ENCODE results near the gene CTBP2. TPM values are rescaled to one million over a fixed set of nuclear protein-coding genes. Genes with fewer than 3 reads are reported as not detected.
A peak's percentile ranks its signal among the peaks of the same experiment; 100 is the strongest.

CTBP2 gene
- total RNA-seq, 1 experiment from 2014 or later, result 191 TPM

GRCh38 chr10:124997306-124997705 is 163.1 kb downstream of the CTBP2 start (continued):
- no peak for TF ChIP-seq ARID4B (CRISPR knock-in tag; IDR thresholded peaks at IDR 0.05; ENCODE audit: borderline replicate concordance)
- TF ChIP-seq ATF6 (CRISPR knock-in tag; IDR thresholded peaks at IDR 0.05), result no peak
- TF ChIP-seq ZBTB43 (CRISPR knock-in tag; IDR thresholded peaks at IDR 0.05), result no peak
- TF ChIP-seq ZNF425 (CRISPR knock-in tag; conservative IDR thresholded peaks at IDR 0.05), result no peak
- no peak for TF ChIP-seq GRHL2 (CRISPR knock-in tag; IDR thresholded peaks at IDR 0.05; ENCODE audit: insufficient replicate concordance, severe bottlenecking)
- TF ChIP-seq GTF2I (CRISPR knock-in tag; conservative IDR thresholded peaks at IDR 0.05), result no peak

GRCh38 chr10:124996854-124997215 is 163.5 kb downstream of the CTBP2 start:
- ChIA-PET POLR2A (no interaction called here), CTCF (no interaction called here)
- Mint-ChIP-seq H3K4me1 (no peaks in the 10 kb centered on the region), H3K4me3 (no peak overlapping the region), H3K36me3 (peaks cover 67% of the 10 kb centered on the region), H3K9me3 (no peaks in the 10 kb centered on the region), H3K27ac (no peak overlapping the region), H3K27me3 (ENCODE audit: low read depth) (no peaks in the 10 kb centered on the region)
- no peak for TF ChIP-seq FOXP1 (CRISPR knock-in tag; IDR thresholded peaks at IDR 0.05; ENCODE audit: borderline replicate concordance)
- no peak for TF ChIP-seq ZBTB43 (CRISPR knock-in tag; IDR thresholded peaks at IDR 0.05)
- no peak for TF ChIP-seq CREB1 (CRISPR knock-in tag; IDR thresholded peaks at IDR 0.05)
- no peak for TF ChIP-seq ZNF263 (CRISPR knock-in tag; IDR thresholded peaks at IDR 0.05; ENCODE audit: low read depth)
- TF ChIP-seq NR2C2 (CRISPR knock-in tag; IDR thresholded peaks at IDR 0.05), result no peak
- TF ChIP-seq ZNF396 (CRISPR knock-in tag; IDR thresholded peaks at IDR 0.05; ENCODE audit: borderline replicate concordance), result no peak
- no peak for TF ChIP-seq CREM (CRISPR knock-in tag; IDR thresholded peaks at IDR 0.05)
- no peak for TF ChIP-seq GTF2I (CRISPR knock-in tag; conservative IDR thresholded peaks at IDR 0.05)
- TF ChIP-seq SP1 (CRISPR knock-in tag; conservative IDR thresholded peaks at IDR 0.05), result no peak
- TF ChIP-seq ETV6 (CRISPR knock-in tag; IDR thresholded peaks at IDR 0.05), result no peak
- TF ChIP-seq MYBL2 (CRISPR knock-in tag; IDR thresholded peaks at IDR 0.05), result no peak
- no peak for TF ChIP-seq TCF7 (CRISPR knock-in tag; IDR thresholded peaks at IDR 0.05; ENCODE audit: low read depth)
- TF ChIP-seq NFE2L1 (CRISPR knock-in tag; IDR thresholded peaks at IDR 0.05), result no peak
- no peak for TF ChIP-seq CTCF (IDR thresholded peaks at IDR 0.05)
- no peak for TF ChIP-seq MLX (CRISPR knock-in tag; IDR thresholded peaks at IDR 0.05)
- TF ChIP-seq ATF6 (CRISPR knock-in tag; IDR thresholded peaks at IDR 0.05), result no peak
- TF ChIP-seq JAZF1 (CRISPR knock-in tag; IDR thresholded peaks at IDR 0.05), result no peak
- ATAC-seq (no peak), DNase-seq (ENCODE audit: low spot score) (peak; percentile 8)

Data from WTC11 (cell line).